ENCODE measurements around the gene SPOCD1. TPM values are rescaled to one million over a fixed set of nuclear protein-coding genes. Genes with fewer than 3 reads are reported as not detected.

Gene SPOCD1
- total RNA-seq = 9.6 and 23.2 TPM in 2 replicates

GRCh38 chr1:31815752-31816500 lies at the start of gene SPOCD1:
SPOCD1 (minus strand) TSS chr1:31816022; CDS start chr1:31815333, 689 bp downstream.

GRCh38 chr1:31764312-31765040 lies 51.3 kb downstream of the SPOCD1 start, which contains the start of gene ADGRB2:
ADGRB2 (minus strand) TSS chr1:31764340; CDS start chr1:31757221, 7,119 bp downstream.

Other genes starting within 250 kb of the SPOCD1 start
- gene TINAGL1, start 239.5 kb downstream of the SPOCD1 start, total RNA-seq = 24.0 and 28.0 TPM in 2 replicates
- gene HCRTR1, start 198.3 kb downstream of the SPOCD1 start, total RNA-seq = not detected in 2 replicates
- gene PEF1, start 171.1 kb downstream of the SPOCD1 start, total RNA-seq = 59.2 and 64.5 TPM in 2 replicates
- gene COL16A1, start 112.0 kb downstream of the SPOCD1 start, total RNA-seq = 50.2 and 100 TPM in 2 replicates
- gene ADGRB2, start 51.7 kb downstream of the SPOCD1 start, total RNA-seq = 2.5 and 3.9 TPM in 2 replicates
- gene PTP4A2, start 122.3 kb upstream of the SPOCD1 start, total RNA-seq = 278 and 307 TPM in 2 replicates
- 37.9 and 43.7 TPM in 2 replicates for gene KHDRBS1, start 197.8 kb upstream of the SPOCD1 start, total RNA-seq